SHP77 (cell line): ENCODE results near the gene SLC49A3.
"Not testable (repeated sequence)": the region's sequence is repeated elsewhere in the genome, so short reads cannot be mapped to it uniquely, and the experiment has no call there.

Source experiments
- DNase-seq, 2 experiments: peaks; one replicate each; lab custom pipeline; 2025; lab: John Stamatoyannopoulos, UW

The SLC49A3 gene

GRCh38 chr4:654503-654845, 34.5 kb downstream of the SLC49A3 start:
- DNase-seq: no peak

GRCh38 chr4:653831-654502, 35.0 kb downstream of the SLC49A3 start:
- no peak for DNase-seq

- DNase-seq: no peak
Observed at GRCh38 chr4:653080-653821, 35.7 kb downstream of the SLC49A3 start.

GRCh38 chr4:651884-652642, 36.9 kb downstream of the SLC49A3 start:
- DNase-seq: no peak

- DNase-seq: no peak
Observed at GRCh38 chr4:650951-651883, 37.7 kb downstream of the SLC49A3 start.

- DNase-seq: no peak
Observed at GRCh38 chr4:650461-650860, 38.5 kb downstream of the SLC49A3 start.

- no peak for DNase-seq
Observed at GRCh38 chr4:649751-650310, 39.1 kb downstream of the SLC49A3 start.

- DNase-seq: no peak
Observed at GRCh38 chr4:649293-649625, 39.7 kb downstream of the SLC49A3 start.

GRCh38 chr4:648579-649292, 40.2 kb downstream of the SLC49A3 start:
- peak; percentile 14 to 20 for DNase-seq

- DNase-seq: no peak
Observed at GRCh38 chr4:647481-647880, 41.5 kb downstream of the SLC49A3 start.

- DNase-seq: no peak
Observed at GRCh38 chr4:646460-646859, 42.5 kb downstream of the SLC49A3 start.

GRCh38 chr4:642366-642765, 46.6 kb downstream of the SLC49A3 start:
- DNase-seq: not testable (repeated sequence)

- no peak for DNase-seq
Observed at GRCh38 chr4:637536-638280, 51.2 kb downstream of the SLC49A3 start.

GRCh38 chr4:636628-637159, 52.3 kb downstream of the SLC49A3 start:
- no peak for DNase-seq

GRCh38 chr4:635851-636627, 52.9 kb downstream of the SLC49A3 start:
- DNase-seq: no peak

- not testable (repeated sequence) for DNase-seq
Observed at GRCh38 chr4:635066-635835, 53.7 kb downstream of the SLC49A3 start.

- no peak for DNase-seq
Observed at GRCh38 chr4:634599-634985, 54.4 kb downstream of the SLC49A3 start.

- no peak for DNase-seq
Observed at GRCh38 chr4:633976-634598, 54.9 kb downstream of the SLC49A3 start.
